Fibroblast of villous mesenchyme (primary cell): ENCODE measurements around the gene RPL26. TPM values are rescaled to one million over a fixed set of nuclear protein-coding genes. Genes with fewer than 3 reads are reported as not detected.

Source experiments
- DNase-seq: peaks from one replicate; pipeline ENCODE4 v3.0.0-alpha.2; 2010; ENCODE audit warnings: low read depth
- H3K4me3 ChIP-seq: 2 replicates; pipeline ENCODE4 v1.5.1; 2011; ENCODE audit warnings: low read depth, mild to moderate bottlenecking, low read length
- total RNA-seq: library from RNA; depleted of rRNA; stranded (reverse); fragments of >200 nt; gene quantifications from 2 replicates; pipeline ENCODE4 v1.2.3, GENCODE V29; 2012
- TF ChIP-seq, protein P1 (sequence below): IDR thresholded peaks from 2 replicates; pipeline ENCODE4 v1.5.1; 2012; ENCODE audit warnings: low read depth, mild to moderate bottlenecking, low read length; ENCODE audit not compliant: insufficient read depth

RPL26 gene
- total RNA-seq, 1 donor, result 2,045 TPM

DNA sequence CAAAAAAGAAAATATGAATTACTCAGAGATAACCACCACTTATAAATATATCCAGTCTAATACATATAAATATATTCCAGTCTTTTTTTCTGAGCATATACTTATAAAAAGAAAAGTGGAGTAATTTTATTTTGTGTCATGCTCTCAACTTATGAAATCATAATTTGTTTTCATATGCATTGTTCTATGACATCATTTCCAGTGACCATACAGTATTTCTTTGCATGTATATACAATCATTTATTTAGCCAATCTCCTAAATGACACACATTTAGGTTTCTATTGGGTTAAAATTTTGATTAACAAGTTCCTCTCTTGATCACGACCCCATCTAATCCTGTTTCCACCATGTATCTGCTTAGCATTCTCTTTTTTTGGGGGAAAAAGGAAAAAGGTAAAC lies 36.3 kb upstream of the RPL26 start:
- no peak overlapping the region for H3K4me3 ChIP-seq
- TF ChIP-seq, protein P1, sequence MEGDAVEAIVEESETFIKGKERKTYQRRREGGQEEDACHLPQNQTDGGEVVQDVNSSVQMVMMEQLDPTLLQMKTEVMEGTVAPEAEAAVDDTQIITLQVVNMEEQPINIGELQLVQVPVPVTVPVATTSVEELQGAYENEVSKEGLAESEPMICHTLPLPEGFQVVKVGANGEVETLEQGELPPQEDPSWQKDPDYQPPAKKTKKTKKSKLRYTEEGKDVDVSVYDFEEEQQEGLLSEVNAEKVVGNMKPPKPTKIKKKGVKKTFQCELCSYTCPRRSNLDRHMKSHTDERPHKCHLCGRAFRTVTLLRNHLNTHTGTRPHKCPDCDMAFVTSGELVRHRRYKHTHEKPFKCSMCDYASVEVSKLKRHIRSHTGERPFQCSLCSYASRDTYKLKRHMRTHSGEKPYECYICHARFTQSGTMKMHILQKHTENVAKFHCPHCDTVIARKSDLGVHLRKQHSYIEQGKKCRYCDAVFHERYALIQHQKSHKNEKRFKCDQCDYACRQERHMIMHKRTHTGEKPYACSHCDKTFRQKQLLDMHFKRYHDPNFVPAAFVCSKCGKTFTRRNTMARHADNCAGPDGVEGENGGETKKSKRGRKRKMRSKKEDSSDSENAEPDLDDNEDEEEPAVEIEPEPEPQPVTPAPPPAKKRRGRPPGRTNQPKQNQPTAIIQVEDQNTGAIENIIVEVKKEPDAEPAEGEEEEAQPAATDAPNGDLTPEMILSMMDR, result no peak
- DNase-seq, result no peak

DNA sequence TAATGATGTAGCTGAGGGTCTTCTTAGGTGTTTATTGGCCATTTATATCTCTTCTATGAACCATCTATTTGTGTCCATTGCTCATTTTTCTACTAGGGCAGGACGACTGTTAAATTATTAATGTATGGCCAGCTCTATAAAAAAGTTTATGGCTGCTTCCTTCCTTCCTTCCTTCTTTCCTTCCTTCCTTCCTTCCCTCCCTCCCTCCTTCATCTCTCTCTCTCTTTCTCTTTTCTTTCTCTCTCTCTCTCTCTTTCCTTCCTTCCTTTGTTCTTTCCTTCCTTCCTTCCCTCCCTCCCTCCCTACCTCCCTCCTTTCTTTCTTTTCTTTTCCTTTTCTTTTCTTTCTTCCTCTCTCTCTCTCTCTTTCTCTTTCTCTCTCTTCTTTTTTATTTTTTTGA lies 35.5 kb upstream of the RPL26 start:
- no peak overlapping the region for H3K4me3 ChIP-seq
- TF ChIP-seq, protein P1, result no peak
- no peak for DNase-seq

DNA sequence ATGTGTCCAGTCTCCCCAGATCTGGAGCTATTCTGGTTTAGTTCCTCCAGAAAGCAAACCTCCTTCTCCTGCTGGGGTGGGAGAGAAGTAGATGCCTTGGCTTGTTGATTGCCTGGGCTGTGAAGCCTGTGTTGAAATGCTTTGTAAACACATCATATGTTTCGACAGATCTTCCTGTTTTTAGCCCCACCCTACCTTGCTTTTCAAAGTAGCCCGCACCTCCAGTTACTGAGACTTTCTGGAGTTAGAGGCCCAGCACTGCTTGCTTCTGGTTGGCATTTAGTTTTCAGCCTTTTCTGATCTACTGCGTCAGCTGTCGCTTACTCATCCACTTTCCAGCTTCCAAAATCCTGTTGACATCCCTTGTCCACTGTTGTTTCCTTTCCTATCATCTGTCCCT lies 34.8 kb upstream of the RPL26 start:
- no peak for DNase-seq
- H3K4me3 ChIP-seq, result no peak overlapping the region
- TF ChIP-seq, protein P1, result no peak

DNA sequence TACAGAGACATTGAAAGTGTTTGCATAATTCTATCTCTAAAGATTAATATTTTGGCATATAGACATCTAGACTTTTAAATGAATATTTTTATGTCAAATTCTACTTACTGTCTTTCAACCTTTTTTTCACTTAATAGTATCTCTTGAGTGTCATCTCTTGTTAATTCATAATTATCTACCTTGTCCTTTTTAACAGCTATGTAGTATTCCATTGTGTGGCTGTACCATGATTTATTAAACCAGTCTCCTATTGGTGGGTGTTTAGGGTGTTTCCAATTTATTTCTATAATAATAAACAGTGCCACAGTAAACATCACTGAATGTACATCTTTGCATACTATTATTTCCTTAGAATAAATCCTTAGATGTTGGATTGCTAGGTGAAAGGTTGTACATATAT lies 30.9 kb upstream of the RPL26 start:
- no peak for DNase-seq
- H3K4me3 ChIP-seq, result no peak overlapping the region
- TF ChIP-seq, protein P1, result no peak

DNA sequence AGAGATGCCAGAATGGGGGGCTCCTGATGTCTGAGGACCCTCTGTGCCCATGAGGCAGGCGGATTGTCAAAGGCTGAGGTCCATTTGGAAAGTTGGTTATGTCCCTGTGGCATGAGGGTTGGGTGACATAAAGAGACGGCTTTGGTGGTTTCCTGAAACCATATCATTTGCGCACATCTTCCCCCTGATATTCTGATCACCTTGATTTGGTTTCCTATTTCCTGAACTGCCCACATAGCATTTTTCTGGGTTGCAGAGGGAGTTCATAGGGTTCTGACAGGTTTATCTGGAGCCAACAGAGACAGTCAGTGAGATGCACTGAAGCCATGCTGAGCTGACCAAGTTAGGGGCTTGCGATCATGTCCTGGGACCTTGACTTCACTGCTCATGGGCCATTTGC lies 30.3 kb upstream of the RPL26 start:
- DNase-seq, result no peak
- TF ChIP-seq, protein P1, result no peak
- H3K4me3 ChIP-seq, result no peak overlapping the region

DNA sequence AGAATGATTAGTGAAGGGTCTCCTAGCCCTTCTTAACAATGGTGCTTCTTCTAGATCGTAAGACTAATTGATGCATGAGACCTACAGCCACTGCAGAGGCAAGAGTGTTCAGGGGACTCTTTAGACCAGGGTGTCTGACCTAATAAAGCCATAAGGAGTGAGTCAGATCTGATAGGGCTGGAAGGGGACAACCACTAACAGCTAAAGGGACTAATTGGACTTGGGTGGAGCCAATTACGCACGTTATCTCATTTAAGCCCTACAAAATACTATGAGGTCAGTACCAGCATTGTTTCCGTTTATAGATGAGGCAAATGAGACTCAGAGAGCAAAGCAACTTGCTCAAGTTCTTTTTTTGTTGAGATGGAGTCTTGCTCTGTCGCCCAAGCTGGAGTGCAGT lies 29.1 kb upstream of the RPL26 start:
- TF ChIP-seq, protein P1, result no peak
- no peak for DNase-seq

DNA sequence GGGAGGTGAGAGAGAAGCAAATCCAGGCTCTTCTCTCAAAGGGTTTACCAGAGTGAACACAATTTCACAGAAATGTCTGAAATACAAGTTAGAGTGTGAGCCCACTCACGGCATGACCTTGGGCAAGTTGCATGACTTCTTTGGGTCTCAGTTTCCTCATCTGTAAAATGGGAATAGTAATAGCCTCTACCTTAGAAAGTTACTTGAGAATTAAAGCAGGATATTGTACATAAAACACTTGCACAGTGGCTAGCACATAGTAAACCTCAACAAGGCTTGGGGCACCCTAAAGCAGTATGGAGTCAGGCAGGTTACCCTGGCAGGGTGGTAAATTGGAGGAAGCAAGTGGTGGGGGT lies 27.9 kb upstream of the RPL26 start:
- TF ChIP-seq, protein P1, result no peak
- no peak for DNase-seq
- H3K4me3 ChIP-seq, result no peak overlapping the region

More for the DNA sequence above, 29.1 kb upstream of the RPL26 start:
- H3K4me3 ChIP-seq, result no peak overlapping the region
